ENCODE data around the gene PNISR. TPM values are rescaled to one million over a fixed set of nuclear protein-coding genes. Genes with fewer than 3 reads are reported as not detected.

The PNISR gene
- total RNA-seq, 2 experiments from 2014 or later, result 310 to 317 TPM

GRCh38 chr6:99350573-99350972 is 74.5 kb downstream of the PNISR start:
- ChIA-PET POLR2A (no interaction called here), CTCF (no interaction called here)
- Mint-ChIP-seq H3K9me3 (no peaks in the 10 kb centered on the region), H3K4me1 (ENCODE audit: low read depth) (peaks cover 5% of the 10 kb centered on the region), H3K27me3 (peaks cover 86% of the 10 kb centered on the region), H3K4me3 (no peak overlapping the region), H3K36me3 (ENCODE audit: low read depth) (no peaks in the 10 kb centered on the region), H3K27ac (no peak overlapping the region)
- no peak for DNase-seq
- Histone ChIP-seq H3K9me3 (ENCODE audit: control insufficient read depth in 1 of 2, insufficient read depth in 1 of 2, low read length in 2 of 2) (no peaks in the 10 kb centered on the region), H3K36me3 (ENCODE audit: insufficient read depth, low read length) (no peaks in the 10 kb centered on the region), H3K4me1 (ENCODE audit: insufficient read depth, low read length) (peaks cover 6% of the 10 kb centered on the region), H3K4me3 (ENCODE audit: low read length) (no peak overlapping the region), H3K27ac (ENCODE audit: low read depth in 1 of 2, low read length in 2 of 2) (no peak overlapping the region), H3K27me3 (ENCODE audit: control insufficient read depth in 1 of 2, insufficient read depth in 2 of 2, low read length in 2 of 2) (peaks cover 41 to 51% of the 10 kb centered on the region in 2 experiments)
- TF ChIP-seq CTCF (IDR thresholded peaks at IDR 0.05), result no peak
- intact Hi-C loops (cut with DNase I, micrococcal nuclease), result no loop called here
- no peak for ATAC-seq (ENCODE audit: poor library complexity)

- H3K27me3 Mint-ChIP-seq, result peaks cover 83% of the 10 kb centered on the region
- Histone ChIP-seq H3K36me3 (ENCODE audit: insufficient read depth, low read length) (no peaks in the 10 kb centered on the region), H3K27me3 (ENCODE audit: control insufficient read depth in 1 of 2, insufficient read depth in 2 of 2, low read length in 2 of 2) (peaks cover 41 to 51% of the 10 kb centered on the region in 2 experiments), H3K9me3 (ENCODE audit: control insufficient read depth in 1 of 2, insufficient read depth in 1 of 2, low read length in 2 of 2) (no peaks in the 10 kb centered on the region), H3K27ac (ENCODE audit: low read depth in 1 of 2, low read length in 2 of 2) (no peak within 1 kb of the TSS), H3K4me3 (ENCODE audit: low read length) (no peak within 1 kb of the TSS), H3K4me1 (ENCODE audit: insufficient read depth, low read length) (peaks cover 6% of the 10 kb centered on the region)
- DNase-seq, result no peak
- no peak within 1 kb of the TSS for H3K27ac Mint-ChIP-seq
- TF ChIP-seq CTCF (IDR thresholded peaks at IDR 0.05), result no peak
- no peak for ATAC-seq (ENCODE audit: poor library complexity)
- H3K4me1 Mint-ChIP-seq (ENCODE audit: low read depth), result peaks cover 5% of the 10 kb centered on the region
- no peak within 1 kb of the TSS for H3K4me3 Mint-ChIP-seq
- intact Hi-C loops (cut with DNase I, micrococcal nuclease), result no loop called here
- H3K9me3 Mint-ChIP-seq, result no peaks in the 10 kb centered on the region
- ChIA-PET CTCF (no interaction called here), POLR2A (no interaction called here)
- no peaks in the 10 kb centered on the region for H3K36me3 Mint-ChIP-seq (ENCODE audit: low read depth)
These were observed 75.7 kb downstream of the PNISR start, which contains the start of gene FAXC for GRCh38 chr6:99349171-99350141. Gene FAXC, minus strand, starts transcription at chr6:99349674. Its CDS starts 302 bp downstream, at chr6:99349372.

- Mint-ChIP-seq H3K27me3 (peaks cover 86% of the 10 kb centered on the region), H3K9me3 (no peaks in the 10 kb centered on the region), H3K4me3 (no peak overlapping the region), H3K4me1 (ENCODE audit: low read depth) (peaks cover 5% of the 10 kb centered on the region), H3K36me3 (ENCODE audit: low read depth) (no peaks in the 10 kb centered on the region), H3K27ac (no peak overlapping the region)
- intact Hi-C loops (cut with DNase I, micrococcal nuclease), result no loop called here
- Histone ChIP-seq H3K27ac (ENCODE audit: low read depth in 1 of 2, low read length in 2 of 2) (no peak overlapping the region), H3K27me3 (ENCODE audit: control insufficient read depth in 1 of 2, insufficient read depth in 2 of 2, low read length in 2 of 2) (peaks cover 46 to 51% of the 10 kb centered on the region in 2 experiments), H3K36me3 (ENCODE audit: insufficient read depth, low read length) (no peaks in the 10 kb centered on the region), H3K9me3 (ENCODE audit: control insufficient read depth in 1 of 2, insufficient read depth in 1 of 2, low read length in 2 of 2) (no peaks in the 10 kb centered on the region), H3K4me3 (ENCODE audit: low read length) (no peak overlapping the region), H3K4me1 (ENCODE audit: insufficient read depth, low read length) (peaks cover 6% of the 10 kb centered on the region)
- POLR2A ChIA-PET, result no interaction called here
- ATAC-seq (ENCODE audit: poor library complexity), result no peak
- CTCF ChIA-PET, result no interaction called here
- no peak for DNase-seq
- no peak for TF ChIP-seq CTCF (IDR thresholded peaks at IDR 0.05)
These were observed 76.6 kb downstream of the PNISR start for GRCh38 chr6:99348288-99349170.

Other genes starting within 250 kb of the PNISR start
- gene FAXC, start 75.6 kb downstream of the PNISR start, total RNA-seq, result not detected
- 1 to 10 TPM; 1.8 to 2.2 TPM for gene COQ3, start 31.1 kb downstream of the PNISR start, total RNA-seq
- gene USP45, start 90.1 kb upstream of the PNISR start, total RNA-seq, result 1 to 10 TPM; 7.0 to 8.0 TPM
- 10 to 100 TPM; 40.5 to 42.6 TPM for gene CCNC, start 143.4 kb upstream of the PNISR start, total RNA-seq
- gene PRDM13, start 181.5 kb upstream of the PNISR start, total RNA-seq, result not detected